Measurements from ENCODE around the gene CDCA4. TPM values are rescaled to one million over a fixed set of nuclear protein-coding genes. Genes with fewer than 3 reads are reported as not detected.
"Not testable (repeated sequence)": the region's sequence is repeated elsewhere in the genome, so short reads cannot be mapped to it uniquely, and the experiment has no call there.

CDCA4 gene
- total and polyA plus RNA-seq, 5 donors from 2014 or later, result 12.8 to 16.7 (median 15.3) TPM

DNA sequence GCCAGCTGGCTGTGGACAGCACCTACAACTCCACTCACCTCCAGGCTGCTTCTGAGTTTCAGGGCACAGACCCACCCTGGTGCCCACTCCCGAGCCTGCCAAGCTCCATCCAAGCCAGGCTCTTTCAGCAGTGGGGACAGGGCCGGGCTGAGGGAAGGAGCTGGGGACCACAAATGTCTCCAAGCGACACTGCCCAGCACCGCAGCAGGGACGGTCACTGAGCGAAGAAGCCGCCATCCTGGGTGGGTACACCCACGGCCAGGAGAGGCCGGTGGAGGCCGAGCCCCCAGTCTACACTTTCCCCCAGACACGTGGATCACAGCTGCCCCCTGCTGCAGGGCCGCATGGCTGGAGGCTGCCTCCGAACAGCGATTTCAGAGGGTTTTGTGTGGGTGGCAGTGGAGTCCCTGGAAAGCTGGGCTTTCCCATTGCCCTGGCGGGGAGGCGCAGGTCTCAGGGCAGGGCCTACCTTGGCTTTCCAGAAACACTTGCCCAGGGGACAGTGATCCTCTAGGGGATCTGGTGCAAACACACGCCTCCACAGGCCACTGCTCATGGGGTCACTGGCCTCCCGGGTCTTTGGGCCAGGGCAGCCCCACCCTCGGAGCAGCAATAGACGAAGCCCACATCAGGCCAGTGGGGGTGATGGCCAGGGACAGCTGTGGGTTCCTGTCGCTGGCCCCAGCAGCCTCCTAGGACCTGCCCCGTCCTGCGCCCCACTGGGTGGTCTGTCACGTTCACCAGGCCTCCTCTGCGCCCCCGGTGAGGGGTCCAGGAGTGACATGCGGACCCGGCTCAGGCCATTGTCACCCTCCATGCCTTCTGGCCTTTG lies 45.6 kb upstream of the CDCA4 start:
- H3K4me3 Mint-ChIP-seq, result peak overlapping the region; percentile 93 to 100 (median 97)
- peak overlapping the region; percentile 96 to 99 (median 98) for H3K27ac Mint-ChIP-seq
- H3K36me3 Mint-ChIP-seq, result no peaks in the 10 kb centered on the region
- H3K4me1 ChIP-seq (ENCODE audit: control insufficient read depth, insufficient read depth, low read length, poor library complexity, severe bottlenecking), result peaks cover 78% of the 10 kb centered on the region
- no peaks in the 10 kb centered on the region for H3K36me3 ChIP-seq (ENCODE audit: control insufficient read depth, insufficient read depth, low read length)
- no peak for DNase-seq
- peak overlapping the region; percentile 98 for H3K27ac ChIP-seq (ENCODE audit: insufficient read depth, low read length, poor library complexity, severe bottlenecking)
- H3K4me3 ChIP-seq (ENCODE audit: low read depth, low read length), result peak overlapping the region; percentile 87
- peaks cover 5 to 94% (median 39%) of the 10 kb centered on the region in 4 donors for H3K4me1 Mint-ChIP-seq
- no peak for ATAC-seq (ENCODE audit: low read depth in 2 of 2)
- H3K27me3 Mint-ChIP-seq, result peaks cover 4% of the 10 kb centered on the region
- H3K27me3 ChIP-seq (ENCODE audit: control insufficient read depth, insufficient read depth, low read length), result no peaks in the 10 kb centered on the region
- no peaks in the 10 kb centered on the region for H3K9me3 ChIP-seq (ENCODE audit: control insufficient read depth in 2 of 2, low read length in 2 of 2)
- H3K9me3 Mint-ChIP-seq, result no peaks in the 10 kb centered on the region

DNA sequence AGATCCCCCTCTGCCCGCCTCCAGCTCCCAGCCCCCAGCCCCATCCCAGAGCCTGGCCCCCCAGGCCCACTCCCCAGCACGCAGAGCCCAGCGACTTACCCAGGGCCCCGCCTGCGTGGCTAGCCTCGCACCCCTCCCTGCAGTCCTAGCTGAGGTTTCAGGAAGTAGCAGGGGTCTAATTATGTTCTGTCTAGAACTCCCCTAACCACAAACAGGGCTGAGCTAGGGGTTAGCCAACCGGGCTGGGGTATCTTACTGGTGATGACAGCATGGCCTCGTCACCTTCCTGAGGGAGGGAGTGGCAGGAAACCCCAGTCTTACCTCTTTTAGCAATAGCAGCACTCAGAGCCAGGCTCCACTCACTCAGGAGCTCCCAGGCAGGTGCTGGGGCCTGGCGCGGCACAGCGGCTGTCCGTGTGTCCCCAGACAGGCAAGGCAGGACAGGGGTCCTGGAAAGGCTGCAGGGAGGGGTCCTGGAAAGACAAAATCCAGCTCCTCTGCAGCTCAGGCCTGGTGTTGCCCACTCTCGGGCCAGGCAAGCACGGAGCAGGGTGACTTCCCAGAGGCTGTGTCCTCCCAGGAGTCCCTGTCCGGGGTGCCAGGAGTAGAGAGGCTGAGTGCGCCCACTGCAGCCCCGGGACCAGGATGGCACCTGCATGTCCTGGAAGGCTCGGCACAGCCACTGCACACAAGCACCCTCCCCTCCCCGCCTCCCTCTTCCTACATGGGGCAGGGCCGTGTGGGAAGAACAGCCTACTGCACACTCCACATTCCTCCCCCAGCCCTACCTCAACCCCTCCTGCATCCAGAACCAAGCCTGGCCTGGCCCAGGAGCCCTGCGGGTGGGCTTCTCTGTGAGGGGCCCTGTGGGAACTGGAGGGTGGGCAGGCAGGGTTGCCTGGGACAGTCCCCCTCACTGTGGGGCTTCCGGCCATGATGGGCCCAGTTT lies 44.7 kb upstream of the CDCA4 start, which contains the start of gene GPR132:
Gene GPR132, minus strand, starts transcription at position 151 of the 949 bp plus-strand sequence. CDS start 10,010 bp downstream, outside the sequence.
- no peaks in the 10 kb centered on the region for H3K9me3 ChIP-seq (ENCODE audit: control insufficient read depth in 2 of 2, low read length in 2 of 2)
- Mint-ChIP-seq H3K27me3 (peaks cover 4% of the 10 kb centered on the region), H3K36me3 (no peaks in the 10 kb centered on the region), H3K9me3 (no peaks in the 10 kb centered on the region), H3K4me1 (peaks cover 5 to 91% (median 39%) of the 10 kb centered on the region in 4 donors), H3K4me3 (peak within 1 kb of the TSS; percentile 93 to 100 (median 97)), H3K27ac (peak within 1 kb of the TSS; percentile 96 to 99 (median 98))
- no peaks in the 10 kb centered on the region for H3K27me3 ChIP-seq (ENCODE audit: control insufficient read depth, insufficient read depth, low read length)
- no peaks in the 10 kb centered on the region for H3K36me3 ChIP-seq (ENCODE audit: control insufficient read depth, insufficient read depth, low read length)
- DNase-seq (peak; percentile 90 to 98 (median 94)), ATAC-seq (ENCODE audit: low read depth in 2 of 2) (peak; percentile 94 to 96)
- peak within 1 kb of the TSS; percentile 98 for H3K27ac ChIP-seq (ENCODE audit: insufficient read depth, low read length, poor library complexity, severe bottlenecking)
- peak within 1 kb of the TSS; percentile 87 for H3K4me3 ChIP-seq (ENCODE audit: low read depth, low read length)
- peaks cover 85% of the 10 kb centered on the region for H3K4me1 ChIP-seq (ENCODE audit: control insufficient read depth, insufficient read depth, low read length, poor library complexity, severe bottlenecking)

DNA sequence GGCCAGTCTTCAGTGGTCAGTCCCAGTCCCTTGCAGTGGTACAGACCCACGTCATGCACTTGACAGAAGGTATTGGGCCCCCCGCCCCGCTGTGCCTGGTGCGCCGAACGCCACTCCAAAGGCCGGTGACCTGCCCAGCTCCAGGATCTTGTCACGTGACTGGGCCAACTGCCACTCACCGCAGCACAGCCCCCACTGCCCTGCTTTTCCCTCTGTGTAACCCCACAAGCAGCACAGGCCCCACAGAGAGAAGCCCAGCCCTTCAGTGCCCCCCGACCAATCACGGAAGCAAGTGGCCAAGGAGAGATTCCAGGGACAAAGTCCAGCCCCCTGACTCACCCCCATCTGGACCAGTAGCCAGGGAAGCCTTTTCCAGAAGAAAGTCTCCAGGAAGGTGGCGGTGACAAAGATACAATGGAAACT lies 43.8 kb upstream of the CDCA4 start:
- Mint-ChIP-seq H3K27ac (peak overlapping the region; percentile 96 to 99 (median 98)), H3K4me1 (peaks cover 6 to 91% (median 39%) of the 10 kb centered on the region in 4 donors), H3K27me3 (peaks cover 4% of the 10 kb centered on the region), H3K36me3 (no peaks in the 10 kb centered on the region), H3K4me3 (peak overlapping the region; percentile 93 to 100 (median 97)), H3K9me3 (no peaks in the 10 kb centered on the region)
- Histone ChIP-seq H3K27me3 (ENCODE audit: control insufficient read depth, insufficient read depth, low read length) (no peaks in the 10 kb centered on the region), H3K9me3 (ENCODE audit: control insufficient read depth in 2 of 2, low read length in 2 of 2) (no peaks in the 10 kb centered on the region), H3K4me3 (ENCODE audit: low read depth, low read length) (peak overlapping the region; percentile 87), H3K4me1 (ENCODE audit: control insufficient read depth, insufficient read depth, low read length, poor library complexity, severe bottlenecking) (peaks cover 85% of the 10 kb centered on the region), H3K36me3 (ENCODE audit: control insufficient read depth, insufficient read depth, low read length) (no peaks in the 10 kb centered on the region), H3K27ac (ENCODE audit: insufficient read depth, low read length, poor library complexity, severe bottlenecking) (peak overlapping the region; percentile 98)
- DNase-seq (peak in 2 of 3 donors; percentile 40 to 51), ATAC-seq (ENCODE audit: low read depth in 2 of 2) (no peak)

DNA sequence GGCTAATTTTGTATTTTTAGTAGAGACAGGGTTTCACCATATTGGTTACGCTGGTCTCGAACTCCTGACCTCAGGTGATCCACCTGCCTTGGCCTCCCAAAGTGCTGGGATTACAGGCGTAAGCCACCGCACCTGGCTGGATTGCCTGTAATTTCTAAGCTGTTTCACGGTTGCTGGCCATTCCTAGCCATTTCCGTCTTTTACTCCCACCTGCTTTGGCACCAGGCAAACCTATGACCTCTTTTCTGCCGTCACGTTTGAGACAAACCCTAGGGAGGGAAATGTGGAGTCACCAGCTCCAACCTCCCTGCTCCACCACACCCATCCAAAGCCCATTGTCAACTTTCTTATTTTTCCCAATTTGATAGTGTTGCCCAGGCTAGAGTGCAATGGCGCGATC lies 43.1 kb upstream of the CDCA4 start:
- Mint-ChIP-seq H3K27ac (peak overlapping the region; percentile 96 to 99 (median 98)), H3K4me1 (peaks cover 13 to 93% (median 43%) of the 10 kb centered on the region in 4 donors), H3K36me3 (no peaks in the 10 kb centered on the region), H3K9me3 (no peaks in the 10 kb centered on the region), H3K27me3 (peaks cover 4% of the 10 kb centered on the region), H3K4me3 (peak overlapping the region; percentile 93 to 100 (median 97))
- Histone ChIP-seq H3K4me3 (ENCODE audit: low read depth, low read length) (peak overlapping the region; percentile 87), H3K36me3 (ENCODE audit: control insufficient read depth, insufficient read depth, low read length) (no peaks in the 10 kb centered on the region), H3K4me1 (ENCODE audit: control insufficient read depth, insufficient read depth, low read length, poor library complexity, severe bottlenecking) (peaks cover 90% of the 10 kb centered on the region), H3K9me3 (ENCODE audit: control insufficient read depth in 2 of 2, low read length in 2 of 2) (no peaks in the 10 kb centered on the region), H3K27ac (ENCODE audit: insufficient read depth, low read length, poor library complexity, severe bottlenecking) (peak overlapping the region; percentile 98), H3K27me3 (ENCODE audit: control insufficient read depth, insufficient read depth, low read length) (no peaks in the 10 kb centered on the region)
- ATAC-seq (ENCODE audit: low read depth in 2 of 2) (no peak), DNase-seq (no peak)

DNA sequence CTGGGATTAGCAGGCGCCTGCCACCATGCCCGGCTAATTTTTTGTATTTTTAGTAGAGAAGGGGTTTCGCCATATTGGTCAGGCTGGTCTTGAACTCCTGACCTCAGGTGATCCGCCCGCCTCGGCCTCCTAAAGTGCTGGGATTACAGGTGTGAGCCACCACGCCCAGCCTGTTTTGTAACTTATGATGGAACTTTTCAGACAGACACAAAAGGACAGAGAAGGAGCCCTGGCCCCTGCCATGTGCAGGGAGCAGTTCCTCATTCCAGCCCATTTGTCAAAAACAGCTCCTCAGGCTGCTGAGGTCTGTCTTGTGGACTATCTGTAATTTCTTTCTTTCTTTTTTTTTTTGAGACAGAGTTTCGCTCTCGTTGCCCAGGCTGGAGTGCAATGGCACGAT lies 42.6 kb upstream of the CDCA4 start:
- not testable (repeated sequence) for H3K27me3 Mint-ChIP-seq; H3K27me3 ChIP-seq (ENCODE audit: control insufficient read depth, insufficient read depth, low read length); DNase-seq; H3K9me3 Mint-ChIP-seq; H3K9me3 ChIP-seq (ENCODE audit: control insufficient read depth in 2 of 2, low read length in 2 of 2); H3K36me3 ChIP-seq (ENCODE audit: control insufficient read depth, insufficient read depth, low read length); H3K36me3 Mint-ChIP-seq; ATAC-seq (ENCODE audit: low read depth in 2 of 2)
- H3K4me3 ChIP-seq (ENCODE audit: low read depth, low read length), result peak overlapping the region; percentile 87
- peak overlapping the region; percentile 96 to 99 (median 98) for H3K27ac Mint-ChIP-seq
- peak overlapping the region; percentile 93 to 100 (median 97) for H3K4me3 Mint-ChIP-seq
- peaks cover 13 to 91% (median 41%) of the 10 kb centered on the region in 4 donors for H3K4me1 Mint-ChIP-seq
- H3K4me1 ChIP-seq (ENCODE audit: control insufficient read depth, insufficient read depth, low read length, poor library complexity, severe bottlenecking), result peaks cover 93% of the 10 kb centered on the region
- peak overlapping the region; percentile 98 for H3K27ac ChIP-seq (ENCODE audit: insufficient read depth, low read length, poor library complexity, severe bottlenecking)

DNA sequence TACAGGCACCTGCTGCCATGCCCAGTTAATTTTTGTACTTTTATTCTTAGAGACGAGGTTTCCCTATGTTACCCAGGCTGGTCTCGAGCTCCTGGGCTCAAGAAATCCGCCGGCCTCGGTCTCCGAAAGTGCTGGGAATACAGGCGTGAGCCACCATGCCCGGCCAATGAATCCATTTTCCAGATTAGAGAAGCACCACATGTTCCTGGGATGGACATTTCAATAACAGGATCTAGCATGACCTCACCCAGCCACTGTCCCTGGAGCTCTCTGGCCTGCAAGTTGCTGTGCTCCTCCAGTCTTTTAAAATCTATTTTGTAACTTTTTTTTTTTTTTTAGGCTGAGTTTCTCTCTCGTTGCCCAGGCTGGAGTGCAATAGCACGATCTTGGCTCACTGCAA lies 42.2 kb upstream of the CDCA4 start:
- Mint-ChIP-seq H3K27ac (peak overlapping the region; percentile 96 to 99 (median 98)), H3K27me3 (peaks cover 4% of the 10 kb centered on the region), H3K36me3 (no peaks in the 10 kb centered on the region), H3K9me3 (no peaks in the 10 kb centered on the region), H3K4me3 (peak overlapping the region; percentile 93 to 100 (median 97)), H3K4me1 (peaks cover 13 to 91% (median 42%) of the 10 kb centered on the region in 4 donors)
- peak overlapping the region; percentile 98 for H3K27ac ChIP-seq (ENCODE audit: insufficient read depth, low read length, poor library complexity, severe bottlenecking)
- ATAC-seq (ENCODE audit: low read depth in 2 of 2) (no peak), DNase-seq (no peak)
- H3K4me3 ChIP-seq (ENCODE audit: low read depth, low read length), result peak overlapping the region; percentile 72
- no peaks in the 10 kb centered on the region for H3K9me3 ChIP-seq (ENCODE audit: control insufficient read depth in 2 of 2, low read length in 2 of 2)
- H3K36me3 ChIP-seq (ENCODE audit: control insufficient read depth, insufficient read depth, low read length), result peaks cover 2% of the 10 kb centered on the region
- H3K4me1 ChIP-seq (ENCODE audit: control insufficient read depth, insufficient read depth, low read length, poor library complexity, severe bottlenecking), result peaks cover 92% of the 10 kb centered on the region
- no peaks in the 10 kb centered on the region for H3K27me3 ChIP-seq (ENCODE audit: control insufficient read depth, insufficient read depth, low read length)

DNA sequence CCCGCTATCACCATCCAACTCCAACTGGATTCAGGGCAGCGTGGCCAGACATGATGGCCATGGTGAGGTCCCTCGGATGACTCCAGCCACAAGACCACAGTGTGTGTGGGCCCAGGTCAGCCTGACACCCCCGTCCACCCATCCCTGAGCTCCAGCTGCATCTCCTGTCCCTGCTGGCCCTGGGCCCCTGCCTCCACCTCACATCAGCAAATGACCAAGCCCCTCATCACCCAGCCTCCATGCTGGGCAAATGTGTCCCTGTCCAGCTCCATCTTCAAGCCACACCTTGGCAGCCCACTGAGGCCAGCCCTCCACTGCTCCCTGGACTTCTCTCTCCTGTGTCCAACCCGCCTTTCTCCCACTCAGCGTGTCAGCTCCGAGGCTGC lies 41.2 kb upstream of the CDCA4 start:
- no peaks in the 10 kb centered on the region for H3K27me3 ChIP-seq (ENCODE audit: control insufficient read depth, insufficient read depth, low read length)
- Mint-ChIP-seq H3K27ac (peak overlapping the region; percentile 96 to 99 (median 98)), H3K4me3 (peak overlapping the region; percentile 93 to 100 (median 97)), H3K27me3 (peaks cover 4% of the 10 kb centered on the region), H3K4me1 (peaks cover 13 to 84% (median 41%) of the 10 kb centered on the region in 4 donors), H3K9me3 (no peaks in the 10 kb centered on the region), H3K36me3 (peaks cover 3% of the 10 kb centered on the region)
- ATAC-seq (ENCODE audit: low read depth in 2 of 2) (no peak), DNase-seq (no peak)
- H3K4me1 ChIP-seq (ENCODE audit: control insufficient read depth, insufficient read depth, low read length, poor library complexity, severe bottlenecking), result peaks cover 82% of the 10 kb centered on the region
- no peaks in the 10 kb centered on the region for H3K9me3 ChIP-seq (ENCODE audit: control insufficient read depth in 2 of 2, low read length in 2 of 2)
- peak overlapping the region; percentile 72 for H3K4me3 ChIP-seq (ENCODE audit: low read depth, low read length)
- H3K36me3 ChIP-seq (ENCODE audit: control insufficient read depth, insufficient read depth, low read length), result peaks cover 2% of the 10 kb centered on the region
- peak overlapping the region; percentile 98 for H3K27ac ChIP-seq (ENCODE audit: insufficient read depth, low read length, poor library complexity, severe bottlenecking)
